HPDE6-E6E7 (cell line): Measurements from ENCODE around the gene COL4A2.

Experiments used
- DNase-seq: peaks from one replicate; pipeline ENCODE4 v3.0.0; 2011; ENCODE audit warnings: missing footprints; ENCODE audit errors: extremely low spot score

COL4A2 gene

GRCh38 chr13:110306960-110307766 lies at the start of gene COL4A2, which contains the start of gene COL4A1:
Gene COL4A2 (plus strand): TSS chr13:110307284. CDS start chr13:110307904, 620 bp downstream.
Gene COL4A1 (minus strand): TSS chr13:110307157. CDS start chr13:110307027, 130 bp downstream.
- no peak for DNase-seq

- DNase-seq = no peak
Observed at GRCh38 chr13:110257408-110257807, 49.7 kb upstream of the COL4A2 start.

GRCh38 chr13:110258876-110259631 lies 48.0 kb upstream of the COL4A2 start:
- DNase-seq = no peak

GRCh38 chr13:110259651-110260050 lies 47.4 kb upstream of the COL4A2 start:
- DNase-seq = no peak

- no peak for DNase-seq
Observed at GRCh38 chr13:110261166-110262081, 45.7 kb upstream of the COL4A2 start.

- no peak for DNase-seq
Observed at GRCh38 chr13:110262082-110262436, 45.0 kb upstream of the COL4A2 start.

- no peak for DNase-seq
Observed at GRCh38 chr13:110262508-110263291, 44.4 kb upstream of the COL4A2 start.

GRCh38 chr13:110263404-110263803 lies 43.7 kb upstream of the COL4A2 start:
- no peak for DNase-seq

- no peak for DNase-seq
Observed at GRCh38 chr13:110263888-110264287, 43.2 kb upstream of the COL4A2 start.

GRCh38 chr13:110264685-110265275 lies 42.3 kb upstream of the COL4A2 start:
- no peak for DNase-seq

- DNase-seq = no peak
Observed at GRCh38 chr13:110265341-110265681, 41.8 kb upstream of the COL4A2 start.

- DNase-seq = no peak
Observed at GRCh38 chr13:110265682-110266430, 41.2 kb upstream of the COL4A2 start.

GRCh38 chr13:110266431-110266809 lies 40.7 kb upstream of the COL4A2 start:
- DNase-seq = no peak

- DNase-seq = no peak
Observed at GRCh38 chr13:110266983-110267382, 40.1 kb upstream of the COL4A2 start.

GRCh38 chr13:110268061-110268460 lies 39.0 kb upstream of the COL4A2 start:
- DNase-seq = no peak

- no peak for DNase-seq
Observed at GRCh38 chr13:110268576-110269185, 38.4 kb upstream of the COL4A2 start.

- no peak for DNase-seq
Observed at GRCh38 chr13:110269509-110270185, 37.4 kb upstream of the COL4A2 start.

- no peak for DNase-seq
Observed at GRCh38 chr13:110270507-110270906, 36.6 kb upstream of the COL4A2 start.

- no peak for DNase-seq
Observed at GRCh38 chr13:110271313-110271712, 35.8 kb upstream of the COL4A2 start.
